Heart left ventricle (tissue), 16 donors: Measurements from ENCODE around the gene ENGASE. TPM values are rescaled to one million over a fixed set of nuclear protein-coding genes. Genes with fewer than 3 reads are reported as not detected.
A peak's percentile ranks its signal among the peaks of the same experiment; 100 is the strongest.

Experiments used
- ATAC-seq, 4 donors: fragments of 200-7000 bp; cut with Tn5 transposase; one replicate each; pipeline ENCODE4 v1.9.1; 2020 to 2022; ENCODE audit warnings: moderate library complexity in 4 of 4, mild to moderate bottlenecking in 3 of 4, moderate number of reproducible peaks in 1 of 4
- DNase-seq, 5 donors: peaks; one replicate each; pipeline ENCODE4 v3.0.0-alpha.2; 2020
- H3K27ac ChIP-seq, 12 donors: fragments of 200-600 bp; sonication (generic) in 4 of 12; one replicate each; pipeline versions ENCODE4 v1.5.0 to v1.8.0; 2016 to 2022; ENCODE audit warnings: mild to moderate bottlenecking in 2 of 12
- H3K27me3 ChIP-seq, 9 donors: fragments of 200-600 bp; sonication (generic) in 2 of 9; one replicate each; pipeline versions ENCODE4 v1.5.1 to v1.8.0; 2016 to 2022; ENCODE audit warnings: mild to moderate bottlenecking in 3 of 9
- H3K36me3 ChIP-seq, 9 donors: fragments of 200-600 bp; sonication (generic) in 2 of 9; one replicate each; pipeline versions ENCODE4 v1.5.0 to v1.8.0; 2018 to 2022; ENCODE audit warnings: mild to moderate bottlenecking in 2 of 9
- H3K4me1 ChIP-seq, 12 donors: fragments of 200-600 bp; sonication (generic) in 4 of 12; one replicate each; pipeline versions ENCODE4 v1.5.0 to v1.8.0; 2016 to 2022; ENCODE audit warnings: mild to moderate bottlenecking in 3 of 12
- H3K4me3 ChIP-seq, 12 donors: fragments of 200-600 bp; sonication (generic) in 4 of 12; one replicate each; pipeline versions ENCODE4 v1.5.0 to v1.8.0; 2017 to 2022; ENCODE audit warnings: mild to moderate bottlenecking in 9 of 12, moderate library complexity in 4 of 12
- H3K9me3 ChIP-seq, 12 donors: fragments of 200-600 bp; sonication (generic) in 4 of 12; one replicate each; pipeline versions ENCODE4 v1.5.0 to v1.8.0; 2016 to 2022; ENCODE audit warnings: mild to moderate bottlenecking in 1 of 12
- POLR2A ChIP-seq, 2 donors: fragments of 450-650 bp; IDR thresholded peaks; one replicate each; pipeline ENCODE4 v1.6.1; 2017; ENCODE audit warnings: antibody characterized with exemption in 2 of 2, mild to moderate bottlenecking in 2 of 2, moderate library complexity in 2 of 2
- WGBS, 4 donors: extraction: QIAGEN DNeasy Blood & Tissue Kit in 2 of 4; methylation state at CpG; one replicate each; pipeline versions ENCODE4 v1.1.5 to v1.1.7; 2013 to 2018; 5-methylcytosine and 5-hydroxymethylcytosine counted together
- intact Hi-C, 10 donors: fragments of 100-400 bp; cut with DNase I; formaldehyde crosslinking; loops; one replicate each; pipeline versions ENCODE4 v1.11.1 to v1.14.2; 2022
- polyA plus RNA-seq, 2 donors: library from polyadenylated mRNA; stranded (reverse); fragments of 200-250 nt; gene quantifications; one replicate each; pipeline ENCODE4 v1.2.3, GENCODE V29; 2013
- total RNA-seq, 9 donors: library from RNA; depleted of rRNA in 2 of 9; stranded (reverse); fragments of >200 nt in 2 of 9; fragmentation: NEBNext Ultra II Directional in 3 of 9; extraction: Animal tissue kit (Norgen Biotek cat#: 25700) in 3 of 9; gene quantifications; one replicate each; pipeline versions ENCODE4 v1.1.0 to v1.2.4, GENCODE V29; 2016 to 2023
- TF ChIP-seq, protein P1 (sequence below), 12 donors: fragments of 200-600 bp; sonication (generic) in 4 of 12; IDR thresholded peaks; one replicate each; pipeline versions ENCODE4 v1.5.0 to v1.8.0; 2018 to 2022; ENCODE audit warnings: antibody characterized with exemption in 12 of 12, mild to moderate bottlenecking in 5 of 12
- donor health status: ischemic (EF 13 %, LVEDD 7.1; RV severe dilation, severe dysfunction).
- donor health status: healthy with polysubstance abuse.
- donor health status: DM: no; HTN: yes; CAD: no.
- donor health status: DM: no; HTN: no; CAD: no.
- donor health status: ischemic (EF 25% LVEDD 6.9; RV normal size, moderate dysfunction).
- donor health status: ischemic (EF 25% LVEDD 5.7; RV mildly dilated, moderate dysfunction).
- donor health status: healthy.
- donor health status: DM: yes; HTN: yes; CAD: no.
- donor health status: ischemic (EF 35%, LVEDD 5.7; RV mildly dilated, moderate dysfunction).
- donor health status: nonischemic (EF 11% LVEDD 7.7; RV severe dilation, severe dysfunction).
- donor health status: DM: yes; HTN: yes; CAD: no.
- donor health status: PGD.
- donor health status: ischemic (EF 29% LVEDD 5.4; RV normal size, mild dysfunction).
- donor health status: nonischemic (EF 23%, LVEDD 6.1; RV moderate dilation, normal function).

ENGASE gene
- total and polyA plus RNA-seq, 11 donors: 6.2 to 42.0 (median 23.5) TPM

DNA sequence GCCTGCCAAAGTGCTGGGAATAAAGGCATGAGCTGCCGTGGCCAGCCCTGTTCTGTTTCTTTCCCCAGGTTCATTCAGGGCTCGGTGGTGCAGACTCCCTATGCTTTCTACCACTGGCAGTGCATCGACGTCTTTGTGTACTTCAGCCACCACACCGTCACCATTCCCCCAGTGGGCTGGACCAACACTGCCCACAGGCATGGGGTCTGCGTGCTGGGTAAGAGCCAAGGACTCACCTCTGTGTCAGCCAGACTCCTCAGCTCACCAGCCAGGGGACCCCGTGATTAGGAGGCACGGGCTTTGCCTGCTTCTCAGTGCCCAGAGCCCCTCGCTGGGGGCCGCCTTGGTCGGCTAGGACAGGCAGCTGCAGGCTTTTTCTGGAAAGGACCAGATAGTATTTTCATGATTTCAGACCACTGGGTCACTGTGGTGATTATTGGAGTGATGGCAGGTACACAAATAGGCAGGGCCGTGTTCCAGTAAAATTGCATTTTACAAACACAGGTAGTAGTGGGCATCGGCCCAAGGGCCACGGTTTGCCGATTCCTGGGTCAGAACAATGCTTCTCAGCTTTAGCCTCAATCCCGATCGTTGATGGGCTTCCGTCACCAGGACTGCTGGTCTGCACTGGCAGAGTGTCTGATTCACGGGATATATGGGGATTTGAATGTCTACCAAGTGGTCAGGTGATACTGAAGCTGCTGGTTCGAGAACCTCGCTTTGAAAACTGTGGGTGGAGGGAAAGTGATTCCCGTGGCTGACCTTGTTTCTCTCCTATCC is 5.0 kb downstream of the ENGASE start:
- Histone ChIP-seq H3K4me3 (no peak overlapping the region), H3K27ac (no peak overlapping the region), H3K36me3 (peaks cover 0 to 69% (median 61%) of the 10 kb centered on the region in 9 donors), H3K9me3 (no peaks in the 10 kb centered on the region), H3K27me3 (no peaks in the 10 kb centered on the region), H3K4me1 (peaks cover 0 to 32% (median 20%) of the 10 kb centered on the region in 12 donors)
- intact Hi-C loops: loop anchor here in 7 of 10 donors (5.0 to 10.0 kb wide), 6 partner anchors 32 to 625 kb away; partner anchors contain the start of gene C1QTNF1 (in 2 of the 7)
- DNase-seq (peak in 1 of 5 donors; percentile 10), ATAC-seq (no peak)
- TF ChIP-seq, protein P1, sequence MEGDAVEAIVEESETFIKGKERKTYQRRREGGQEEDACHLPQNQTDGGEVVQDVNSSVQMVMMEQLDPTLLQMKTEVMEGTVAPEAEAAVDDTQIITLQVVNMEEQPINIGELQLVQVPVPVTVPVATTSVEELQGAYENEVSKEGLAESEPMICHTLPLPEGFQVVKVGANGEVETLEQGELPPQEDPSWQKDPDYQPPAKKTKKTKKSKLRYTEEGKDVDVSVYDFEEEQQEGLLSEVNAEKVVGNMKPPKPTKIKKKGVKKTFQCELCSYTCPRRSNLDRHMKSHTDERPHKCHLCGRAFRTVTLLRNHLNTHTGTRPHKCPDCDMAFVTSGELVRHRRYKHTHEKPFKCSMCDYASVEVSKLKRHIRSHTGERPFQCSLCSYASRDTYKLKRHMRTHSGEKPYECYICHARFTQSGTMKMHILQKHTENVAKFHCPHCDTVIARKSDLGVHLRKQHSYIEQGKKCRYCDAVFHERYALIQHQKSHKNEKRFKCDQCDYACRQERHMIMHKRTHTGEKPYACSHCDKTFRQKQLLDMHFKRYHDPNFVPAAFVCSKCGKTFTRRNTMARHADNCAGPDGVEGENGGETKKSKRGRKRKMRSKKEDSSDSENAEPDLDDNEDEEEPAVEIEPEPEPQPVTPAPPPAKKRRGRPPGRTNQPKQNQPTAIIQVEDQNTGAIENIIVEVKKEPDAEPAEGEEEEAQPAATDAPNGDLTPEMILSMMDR (IDR thresholded peaks at IDR 0.05): no peak
- TF ChIP-seq POLR2A (IDR thresholded peaks at IDR 0.05): no peak
- 94 to 95% (median 94%) methylated on average over 22 of the region's 22 CpGs for WGBS, 4 donors

DNA sequence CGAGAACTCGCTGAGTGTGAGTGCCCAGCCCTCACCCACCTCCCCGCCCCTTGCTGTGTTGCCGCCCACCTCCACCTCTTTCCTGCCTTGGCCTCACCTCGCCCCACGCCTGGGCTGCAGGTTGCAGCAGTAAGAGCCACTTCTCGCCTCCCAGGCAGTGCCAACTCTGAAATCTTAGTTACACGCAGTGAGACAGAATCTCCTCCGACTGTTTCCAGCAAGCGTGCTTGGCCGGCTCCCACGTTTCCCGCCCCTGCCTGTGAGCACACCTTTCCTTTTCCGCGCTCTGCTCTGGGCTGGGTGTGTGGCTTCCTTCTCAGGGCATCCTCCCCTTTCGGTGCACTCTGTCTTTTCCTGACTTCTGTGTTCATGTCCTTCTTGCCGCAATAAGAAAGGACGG is 5.7 kb downstream of the ENGASE start:
- Histone ChIP-seq H3K4me3 (no peak overlapping the region), H3K9me3 (no peaks in the 10 kb centered on the region), H3K27ac (no peak overlapping the region), H3K27me3 (no peaks in the 10 kb centered on the region), H3K4me1 (peaks cover 0 to 29% (median 18%) of the 10 kb centered on the region in 12 donors), H3K36me3 (peaks cover 0 to 76% (median 69%) of the 10 kb centered on the region in 9 donors)
- DNase-seq (peak in 1 of 5 donors; percentile 33), ATAC-seq (no peak)
- intact Hi-C loops: loop anchor here in 7 of 10 donors (5.0 to 10.0 kb wide), 5 partner anchors 33 to 624 kb away; partner anchors contain the start of gene C1QTNF1 (in 1 of the 7)
- WGBS, 4 donors: 88 to 93% (median 91%) methylated on average over 17 to 18 of the region's 18 CpGs
- no peak for TF ChIP-seq POLR2A (IDR thresholded peaks at IDR 0.05)

- intact Hi-C loops: loop anchor here in 7 of 10 donors (5.0 to 10.0 kb wide), 5 partner anchors 34 to 624 kb away; partner anchors contain the start of gene C1QTNF1 (in 1 of the 7)
- Histone ChIP-seq H3K9me3 (no peaks in the 10 kb centered on the region), H3K27me3 (no peaks in the 10 kb centered on the region), H3K36me3 (peaks cover 0 to 81% (median 72%) of the 10 kb centered on the region in 9 donors), H3K4me3 (no peak overlapping the region), H3K4me1 (peaks cover 0 to 24% (median 14%) of the 10 kb centered on the region in 12 donors), H3K27ac (no peak overlapping the region)
- TF ChIP-seq POLR2A (IDR thresholded peaks at IDR 0.05): no peak
- TF ChIP-seq, protein P1 (IDR thresholded peaks at IDR 0.05): no peak
- WGBS, 4 donors: 96 to 97% (median 97%) methylated on average over 17 of the region's 17 CpGs
- ATAC-seq: no peak
- DNase-seq: peak in 1 of 5 donors; percentile 27
Measured at GRCh38 chr17:79080761-79081290, 6.2 kb downstream of the ENGASE start.

DNA sequence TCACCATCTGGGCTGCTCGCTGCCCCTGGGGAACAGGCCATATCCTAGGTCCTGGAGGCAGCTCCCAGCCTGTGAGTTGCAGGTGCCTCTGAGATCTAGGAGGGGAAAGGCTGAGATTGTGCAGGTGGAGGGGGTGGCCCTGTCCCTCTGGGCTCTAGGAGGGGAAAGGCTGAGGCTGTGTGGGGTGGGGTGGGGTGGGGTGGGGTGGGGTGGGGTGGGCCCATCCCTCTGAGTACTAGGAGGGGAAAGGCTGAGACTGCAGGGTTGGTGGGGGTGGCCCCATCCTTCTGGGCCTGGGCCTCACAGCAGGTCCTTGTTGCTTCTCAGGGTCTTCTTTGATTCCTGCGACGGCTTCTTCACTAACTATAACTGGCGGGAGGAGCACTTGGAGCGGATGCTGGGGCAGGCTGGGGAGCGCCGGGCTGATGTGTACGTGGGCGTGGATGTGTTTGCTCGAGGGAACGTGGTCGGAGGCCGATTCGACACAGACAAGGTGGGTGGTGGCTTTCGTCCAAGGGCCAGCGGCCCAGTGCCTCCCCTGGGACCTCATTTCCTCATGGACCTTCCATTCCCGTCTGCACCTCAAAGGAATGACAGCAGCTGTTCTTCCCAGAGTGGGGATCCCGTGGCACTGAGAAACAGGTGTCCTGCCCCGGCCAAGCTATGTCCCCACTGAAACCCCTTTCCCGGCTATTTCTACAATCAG is 7.1 kb downstream of the ENGASE start:
- Histone ChIP-seq H3K4me3 (no peak overlapping the region), H3K27me3 (no peaks in the 10 kb centered on the region), H3K4me1 (peaks cover 0 to 17% (median 9%) of the 10 kb centered on the region in 12 donors), H3K36me3 (peaks cover 0 to 90% (median 80%) of the 10 kb centered on the region in 9 donors), H3K9me3 (no peaks in the 10 kb centered on the region), H3K27ac (peak overlapping the region in 1 of 12 donors; percentile 22)
- intact Hi-C loops: loop anchor here in 9 of 10 donors (2.0 to 10.0 kb wide), 8 partner anchors 34 to 623 kb away; partner anchors contain the start of gene C1QTNF1 (in 1 of the 9)
- 41 to 65% (median 63%) methylated on average over 19 to 20 of the region's 20 CpGs for WGBS, 4 donors
- DNase-seq (peak in 3 of 5 donors; percentile 56 to 67 (median 61)), ATAC-seq (peak in 2 of 4 donors; percentile 48 to 58)
- no peak for TF ChIP-seq POLR2A (IDR thresholded peaks at IDR 0.05)
- TF ChIP-seq, protein P1 (IDR thresholded peaks at IDR 0.05): no peak
